HepG2 (cell line): ENCODE data around the gene ITGB6. TPM values are rescaled to one million over a fixed set of nuclear protein-coding genes. Genes with fewer than 3 reads are reported as not detected.

Source experiments
- ATAC-seq: fragments of 200-7000 bp; cut with Tn5 transposase; 3 replicates; pipeline ENCODE4 v1.9.1; 2020; ENCODE audit warnings: mild to moderate bottlenecking, moderate library complexity
- BruUV-seq: library from RNA; stranded (reverse); fragments of 400-500 nt; replicated peaks from 2 replicates; lab custom pipeline; 2021; lab: Mats Ljungman, UMichigan
- CTCF ChIA-PET: fragments of 300-600 bp; formaldehyde crosslinking; extraction: SDS; loops from one replicate; lab custom pipeline; 2021; ENCODE audit warnings: low total read pairs, inconsistent platforms, low intra/inter-chr PET ratio; lab: Yijun Ruan, JAX
- POLR2A ChIA-PET: fragments of 350-600 bp; sonication (Branson Sonifier 250); formaldehyde crosslinking; loops from one replicate; lab custom pipeline; 2020; ENCODE audit warnings: antibody characterized with exemption, inconsistent platforms; lab: Yijun Ruan, JAX
- DNase-seq: peaks from one replicate; pipeline ENCODE4 v3.0.0-alpha.2; 2015; ENCODE audit warnings: low spot score
- FAIRE-seq: peaks from 3 replicates; lab custom pipeline; 2011; peaks lifted over from hg19 to GRCh38; lab: Jason Lieb, UNC
- H2AFZ ChIP-seq: one replicate; pipeline ENCODE4 v1.6.1; 2011; ENCODE audit warnings: low read length, inconsistent platforms
- H3K27ac ChIP-seq: fragments of 300-600 bp; 3 replicates; pipeline ENCODE4 v1.8.0; 2011; ENCODE audit warnings: mixed run types, mild to moderate bottlenecking, mixed read lengths, low read length, inconsistent platforms; ENCODE audit not compliant: insufficient read depth; ENCODE audit errors: extremely low read length
- H3K27me3 ChIP-seq, 2 experiments: fragments of 200-600 bp in 1 of 2; 2 replicates in 1 of 2; 3 replicates in 1 of 2; pipeline versions ENCODE4 v1.6.0 to v1.8.0; 2011; ENCODE audit warnings: low read length in 2 of 2, mild to moderate bottlenecking in 2 of 2, moderate library complexity in 2 of 2, inconsistent platforms in 1 of 2; ENCODE audit not compliant: insufficient read depth in 2 of 2, control insufficient read depth in 1 of 2
- H3K36me3 ChIP-seq, 2 experiments: fragments of 200-600 bp in 1 of 2; replicated peaks in 1 of 2; 2 replicates in 1 of 2; 3 replicates in 1 of 2; pipeline versions ENCODE4 v1.5.1 to v1.8.0; 2011; ENCODE audit warnings: low read length in 2 of 2, inconsistent platforms in 1 of 2; ENCODE audit not compliant: insufficient read depth in 2 of 2, control insufficient read depth in 1 of 2
- H3K4me1 ChIP-seq: 2 replicates; pipeline ENCODE4 v1.5.1; 2012; ENCODE audit warnings: low read length, inconsistent platforms; ENCODE audit not compliant: insufficient read depth
- H3K4me2 ChIP-seq: 2 replicates; pipeline ENCODE4 v1.6.0; 2011; ENCODE audit warnings: low read depth, low read length, inconsistent platforms
- H3K4me3 ChIP-seq, 3 experiments: fragments of 200-600 bp in 1 of 3; sonication (generic), shearing (Covaris generic) in 1 of 3; replicated peaks in 1 of 3; 2 replicates each; pipeline ENCODE4 v1.5.1; 2011 to 2016; ENCODE audit warnings: low read length in 3 of 3, inconsistent platforms in 2 of 3, low read depth in 2 of 3, mild to moderate bottlenecking in 2 of 3, control low read depth in 1 of 3, mixed read lengths in 1 of 3; ENCODE audit not compliant: insufficient read depth in 1 of 3
- H3K79me2 ChIP-seq: one replicate; pipeline ENCODE4 v1.6.1; 2011; ENCODE audit warnings: low read length, inconsistent platforms; ENCODE audit not compliant: insufficient read depth
- H3K9ac ChIP-seq: 2 replicates; pipeline ENCODE4 v1.6.0; 2011; ENCODE audit warnings: mild to moderate bottlenecking, low read depth, low read length, inconsistent platforms; ENCODE audit not compliant: insufficient read depth
- H3K9me3 ChIP-seq: 2 replicates; pipeline ENCODE4 v1.5.1; 2012; ENCODE audit warnings: mild to moderate bottlenecking, low read length
- H4K20me1 ChIP-seq: 2 replicates; pipeline ENCODE4 v1.6.0; 2011; ENCODE audit warnings: inconsistent platforms, mild to moderate bottlenecking, low read length, moderate library complexity; ENCODE audit not compliant: insufficient read depth
- ATRX ChIP-seq: sonication (generic); formaldehyde crosslinking; IDR thresholded peaks from 2 replicates; pipeline ENCODE4 v1.4.0; 2020; ENCODE audit warnings: missing genetic modification reagents, borderline replicate concordance
- CC2D1A ChIP-seq: sonication (generic); formaldehyde crosslinking; IDR thresholded peaks from 2 replicates; pipeline ENCODE4 v1.8.1; 2023; ENCODE audit warnings: mild to moderate bottlenecking, missing genetic modification reagents
- FOSL2 ChIP-seq: sonication (generic); formaldehyde crosslinking; IDR thresholded peaks from 2 replicates; pipeline ENCODE4 v1.4.0; 2020; ENCODE audit warnings: missing genetic modification reagents
- FOXO1 ChIP-seq: sonication (generic); formaldehyde crosslinking; IDR thresholded peaks from 2 replicates; pipeline ENCODE4 v1.4.0; 2020; ENCODE audit warnings: missing genetic modification reagents
- MATR3 ChIP-seq: sonication (generic); formaldehyde crosslinking; IDR thresholded peaks from 2 replicates; pipeline ENCODE4 v1.4.0; 2020; ENCODE audit warnings: missing genetic modification reagents
- MLX ChIP-seq: IDR thresholded peaks from 2 replicates; pipeline ENCODE4 v1.6.1; 2016
- PATZ1 ChIP-seq: sonication (generic); formaldehyde crosslinking; IDR thresholded peaks from 2 replicates; pipeline ENCODE4 v1.4.0; 2020; ENCODE audit warnings: missing genetic modification reagents
- RBFOX2 ChIP-seq: fragments of 200-400 bp; formaldehyde crosslinking; IDR thresholded peaks from 2 replicates; pipeline ENCODE4 v1.6.1; 2017; ENCODE audit warnings: low read depth, mild to moderate bottlenecking, low read length
- STAG1 ChIP-seq: sonication (generic); formaldehyde crosslinking; IDR thresholded peaks from 2 replicates; pipeline ENCODE4 v1.4.0; 2020; ENCODE audit warnings: missing genetic modification reagents
- ZMAT5 ChIP-seq: sonication (generic); formaldehyde crosslinking; IDR thresholded peaks from 2 replicates; pipeline ENCODE4 v1.5.0; 2020; ENCODE audit warnings: mild to moderate bottlenecking, low read depth, missing genetic modification reagents, borderline replicate concordance
- WGBS: methylation state at CpG from one replicate; pipeline ENCODE4 v1.1.6; 2017; ENCODE audit warnings: low lambda C conversion rate; 5-methylcytosine and 5-hydroxymethylcytosine counted together
- in situ Hi-C: cut with HindIII; loops from 2 replicates; pipeline ENCODE4 v1.10.0; 2017; ENCODE audit warnings: low pct_unique_long_range_greater_than_20kb; ENCODE audit not compliant: extremely low pct_ligation_motif_present
- intact Hi-C: fragments of 100-400 bp; cut with micrococcal nuclease; formaldehyde crosslinking; loops from one replicate; pipeline ENCODE4 v1.10.0; 2022; ENCODE audit not compliant: unreplicated experiment
- polyA plus RNA-seq, 8 experiments: library from polyadenylated mRNA; depleted of rRNA in 3 of 8; stranded (reverse) in 7 of 8; unstranded in 1 of 8; fragments of >200 nt; fragmentation: Illumina TruSeq in 4 of 8; extraction: Trizol in 4 of 8; gene quantifications; 2 replicates each; pipeline versions ENCODE4 v1.2.1 to v1.2.3, GENCODE V29; 2011 to 2016; ENCODE audit warnings: low read depth in 4 of 8, missing spikeins in 1 of 8, mixed read lengths in 1 of 8; ENCODE audit not compliant: insufficient read depth in 1 of 8
- total RNA-seq, 5 experiments: library from RNA; depleted of rRNA; stranded (reverse); fragments of >200 nt; fragmentation: Illumina TruSeq; extraction: Trizol; gene quantifications; 2 replicates each; pipeline ENCODE4 v1.2.3, GENCODE V29; 2016; ENCODE audit warnings: low read depth in 1 of 5
- TF ChIP-seq, protein P1 (sequence below): sonication (generic); formaldehyde crosslinking; IDR thresholded peaks from 2 replicates; pipeline ENCODE4 v1.4.0; 2020; ENCODE audit warnings: missing genetic modification reagents, mild to moderate bottlenecking, borderline replicate concordance

ITGB6 gene
- total and polyA plus RNA-seq, 2 of the 13 experiments (the other 11 are each of a cell fraction or from before 2014, with no cell fraction given), result not detected

GRCh38 chr2:160206436-160206835 is 6.4 kb upstream of the ITGB6 start (continued):
- TF ChIP-seq, protein P1, sequence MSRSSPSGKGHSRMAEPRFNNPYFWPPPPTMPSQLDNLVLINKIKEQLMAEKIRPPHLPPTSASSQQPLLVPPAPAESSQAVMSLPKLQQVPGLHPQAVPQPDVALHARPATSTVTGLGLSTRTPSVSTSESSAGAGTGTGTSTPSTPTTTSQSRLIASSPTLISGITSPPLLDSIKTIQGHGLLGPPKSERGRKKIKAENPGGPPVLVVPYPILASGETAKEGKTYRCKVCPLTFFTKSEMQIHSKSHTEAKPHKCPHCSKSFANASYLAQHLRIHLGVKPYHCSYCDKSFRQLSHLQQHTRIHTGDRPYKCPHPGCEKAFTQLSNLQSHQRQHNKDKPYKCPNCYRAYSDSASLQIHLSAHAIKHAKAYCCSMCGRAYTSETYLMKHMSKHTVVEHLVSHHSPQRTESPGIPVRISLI, result no peak
- TF ChIP-seq STAG1 (CRISPR knock-in tag), result no peak
- TF ChIP-seq PATZ1 (CRISPR knock-in tag), result no peak
- no peak for TF ChIP-seq MLX
- no peak for TF ChIP-seq ZMAT5 (CRISPR knock-in tag)
- TF ChIP-seq FOXO1 (CRISPR knock-in tag), result no peak
- TF ChIP-seq MATR3 (CRISPR knock-in tag), result no peak

GRCh38 chr2:160205505-160205904 is 5.4 kb upstream of the ITGB6 start:
- WGBS, result 22% methylated on average over 5 of the region's 7 CpGs
- Histone ChIP-seq H2AFZ (no peak overlapping the region), H3K36me3 (no peaks in the 10 kb centered on the region), H3K9me3 (no peaks in the 10 kb centered on the region), H4K20me1 (no peaks in the 10 kb centered on the region), H3K9ac (no peak overlapping the region), H3K79me2 (no peaks in the 10 kb centered on the region)
- FAIRE-seq (no peak), ATAC-seq (peak; percentile 39; the same call in 2 of the 3 replicates)
- in situ Hi-C loops (no loop called here), intact Hi-C loops (no loop called here)
- ChIA-PET POLR2A (no interaction called here), CTCF (no interaction called here)
- no TSS peak for BruUV-seq
- TF ChIP-seq FOSL2 (CRISPR knock-in tag) (peak; percentile 25; the same call in 1 of the 2 replicates), RBFOX2 (no peak), ATRX (CRISPR knock-in tag) (no peak), CC2D1A (CRISPR knock-in tag) (no peak)
- TF ChIP-seq, all 625 proteins: peak for 1
- H3K27me3 ChIP-seq, result 0 out of 5 replicates have a peak, but pooled peaks cover 0 to 4% of the 10 kb centered on the region in 2 experiments
- H3K27ac ChIP-seq, result no peak overlapping the region
- peak; percentile 36 for DNase-seq
- H3K4me2 ChIP-seq, result no peak overlapping the region
- peaks cover 15% of the 10 kb centered on the region for H3K4me1 ChIP-seq
- H3K4me3 ChIP-seq, result no peak overlapping the region
